NB4 (cell line): ENCODE results near the gene RAB40C.

Source experiments
- DNase-seq: peaks from one replicate; pipeline ENCODE4 v3.0.0; 2010; ENCODE audit warnings: low read depth
- H3K4me3 ChIP-seq: one replicate; pipeline ENCODE4 v1.5.1; 2011; ENCODE audit warnings: mild to moderate bottlenecking, low read depth, low read length, moderate library complexity
- CTCF ChIP-seq: IDR thresholded peaks from one replicate; pipeline ENCODE4 v1.5.1; 2012; ENCODE audit warnings: low read depth, low read length
- MYC ChIP-seq: IDR thresholded peaks from 2 replicates; pipeline ENCODE4 v1.6.1; 2011; ENCODE audit warnings: low read depth, low read length
- POLR2A ChIP-seq: IDR thresholded peaks from 2 replicates; pipeline ENCODE4 v1.6.1; 2011; ENCODE audit warnings: mild to moderate bottlenecking; ENCODE audit not compliant: insufficient read length; ENCODE audit errors: extremely low read depth
- TF ChIP-seq, protein P1 (sequence below): IDR thresholded peaks from 2 replicates; pipeline ENCODE4 v1.6.1; 2011; ENCODE audit warnings: low read depth, low read length

RAB40C gene

GRCh38 chr16:651844-652243, 62.0 kb downstream of the RAB40C start:
- DNase-seq: no peak
- TF ChIP-seq POLR2A (no peak), MYC (no peak), CTCF (no peak)
- TF ChIP-seq, protein P1, sequence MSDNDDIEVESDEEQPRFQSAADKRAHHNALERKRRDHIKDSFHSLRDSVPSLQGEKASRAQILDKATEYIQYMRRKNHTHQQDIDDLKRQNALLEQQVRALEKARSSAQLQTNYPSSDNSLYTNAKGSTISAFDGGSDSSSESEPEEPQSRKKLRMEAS: no peak
- H3K4me3 ChIP-seq: no peak overlapping the region

GRCh38 chr16:652454-653305, 62.8 kb downstream of the RAB40C start:
- H3K4me3 ChIP-seq: no peak overlapping the region
- no peak for TF ChIP-seq MYC
- TF ChIP-seq, protein P1: no peak
- TF ChIP-seq CTCF: no peak
- no peak for TF ChIP-seq POLR2A
- DNase-seq: no peak

- TF ChIP-seq POLR2A: no peak
- no peak for DNase-seq
Observed at GRCh38 chr16:654034-654433, 64.2 kb downstream of the RAB40C start.

DNA sequence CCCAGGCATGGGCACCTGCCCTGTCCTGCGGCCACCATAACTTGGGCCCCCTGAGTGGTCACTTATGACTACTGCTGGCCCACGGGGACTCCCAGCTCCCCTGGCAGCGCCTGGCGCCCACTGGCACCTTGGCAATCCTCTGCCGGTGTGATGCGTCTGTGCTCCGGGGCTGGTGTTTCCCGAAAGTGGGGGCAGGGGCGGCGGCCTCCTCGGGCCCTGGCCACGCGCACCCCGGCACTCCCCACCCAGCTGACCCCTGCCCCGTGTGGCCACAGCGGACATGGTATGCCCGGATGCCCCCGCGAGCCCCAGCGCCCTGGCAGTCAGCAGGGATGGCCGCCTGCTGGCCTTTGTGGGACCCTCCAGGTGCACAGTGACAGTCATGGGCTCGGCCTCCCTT, 67.6 kb downstream of the RAB40C start:
- no peak for DNase-seq
- no peak overlapping the region for H3K4me3 ChIP-seq
- no peak for TF ChIP-seq POLR2A
- TF ChIP-seq, protein P1: no peak
- no peak for TF ChIP-seq MYC
- no peak for TF ChIP-seq CTCF

More at GRCh38 chr16:654034-654433, 64.2 kb downstream of the RAB40C start:
- no peak overlapping the region for H3K4me3 ChIP-seq

GRCh38 chr16:658679-659571, 69.1 kb downstream of the RAB40C start:
- TF ChIP-seq POLR2A: no peak
- no peak for TF ChIP-seq CTCF
- no peak for TF ChIP-seq MYC
- TF ChIP-seq, protein P1: no peak
- DNase-seq: no peak
- no peak overlapping the region for H3K4me3 ChIP-seq

DNA sequence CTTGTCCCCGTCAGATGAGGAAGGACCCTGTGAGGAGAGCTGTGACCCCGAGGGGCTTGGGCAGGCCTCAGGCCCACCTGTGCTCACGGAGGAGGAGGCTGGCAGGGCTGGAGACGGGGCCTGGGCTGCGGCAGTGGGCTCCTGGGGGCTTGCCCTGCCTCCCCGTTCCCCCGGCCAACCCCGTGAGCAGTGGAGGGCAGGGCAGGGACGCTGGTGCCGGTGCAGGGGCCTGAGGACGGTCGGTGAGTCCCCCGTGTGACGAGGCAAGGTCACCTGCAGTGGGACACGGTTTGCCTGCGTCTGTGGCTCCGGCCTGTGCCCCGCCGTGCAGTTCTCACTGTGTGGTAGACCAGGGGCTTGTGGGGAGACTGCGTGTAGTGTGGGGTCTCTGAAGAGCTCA, 69.8 kb downstream of the RAB40C start:
- DNase-seq: no peak
- no peak overlapping the region for H3K4me3 ChIP-seq
- no peak for TF ChIP-seq POLR2A
- TF ChIP-seq CTCF: no peak
- no peak for TF ChIP-seq MYC
- TF ChIP-seq, protein P1: no peak
